ENCODE measurements around the gene EVPL.

The EVPL gene

DNA sequence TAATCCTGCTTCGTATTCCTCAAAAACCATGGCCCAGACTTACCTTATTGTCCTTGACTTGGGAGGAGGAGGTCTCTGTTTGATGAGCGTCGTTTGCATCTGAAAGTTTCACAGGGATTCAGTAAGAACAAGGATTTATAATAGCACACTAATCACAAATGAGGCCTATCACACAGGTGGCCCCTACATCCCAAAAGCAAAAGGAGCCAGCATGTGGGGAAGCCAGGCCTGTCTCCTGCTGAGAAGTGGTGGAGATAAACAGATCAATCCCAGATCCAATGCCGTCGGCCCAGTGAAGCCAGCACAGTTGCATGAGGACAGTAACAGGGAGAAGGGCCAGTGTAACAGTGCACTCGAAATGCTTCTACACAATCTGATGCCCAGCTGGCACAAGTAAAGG lies 13.3 kb upstream of the EVPL start:
- H3K27ac ChIP-seq (ENCODE audit: low read length): no peak overlapping the region
- no peaks in the 10 kb centered on the region for H3K9me3 ChIP-seq (ENCODE audit: control insufficient read depth, low read depth, low read length)
- no peaks in the 10 kb centered on the region for H3K27me3 ChIP-seq (ENCODE audit: control insufficient read depth, insufficient read depth, low read length)
- H3K4me1 ChIP-seq (ENCODE audit: control insufficient read depth, low read depth, low read length): peaks cover 17% of the 10 kb centered on the region
- no peak overlapping the region for H3K9ac ChIP-seq (ENCODE audit: low read length)
- no peak overlapping the region for H3K4me3 ChIP-seq (ENCODE audit: low read length)
- H3K36me3 ChIP-seq (ENCODE audit: control insufficient read depth, low read depth, low read length): peaks cover 58% of the 10 kb centered on the region

DNA sequence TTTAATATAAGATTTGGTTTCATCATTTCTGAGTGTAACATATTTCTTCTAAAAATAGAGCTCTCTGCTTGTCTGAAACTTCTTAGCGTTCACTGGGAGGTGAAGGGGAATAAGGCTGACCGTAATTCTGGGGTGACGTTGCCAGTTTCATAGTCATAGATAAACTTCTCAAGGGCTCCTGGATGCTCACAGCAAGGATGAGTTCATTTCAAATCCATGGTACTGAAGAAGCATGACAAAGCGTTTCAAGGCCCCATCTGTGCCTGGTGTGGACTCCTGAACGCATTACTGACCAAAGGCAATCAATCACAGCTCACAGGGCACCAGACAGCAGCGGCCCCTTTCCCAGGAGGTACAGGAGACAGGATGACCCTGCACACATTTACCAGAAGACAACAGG lies 12.0 kb upstream of the EVPL start:
- Histone ChIP-seq H3K27ac (ENCODE audit: low read length) (no peak overlapping the region), H3K9me3 (ENCODE audit: control insufficient read depth, low read depth, low read length) (no peaks in the 10 kb centered on the region), H3K9ac (ENCODE audit: low read length) (no peak overlapping the region), H3K4me1 (ENCODE audit: control insufficient read depth, low read depth, low read length) (peaks cover 17% of the 10 kb centered on the region), H3K4me3 (ENCODE audit: low read length) (no peak overlapping the region), H3K36me3 (ENCODE audit: control insufficient read depth, low read depth, low read length) (peaks cover 46% of the 10 kb centered on the region), H3K27me3 (ENCODE audit: control insufficient read depth, insufficient read depth, low read length) (no peaks in the 10 kb centered on the region)

DNA sequence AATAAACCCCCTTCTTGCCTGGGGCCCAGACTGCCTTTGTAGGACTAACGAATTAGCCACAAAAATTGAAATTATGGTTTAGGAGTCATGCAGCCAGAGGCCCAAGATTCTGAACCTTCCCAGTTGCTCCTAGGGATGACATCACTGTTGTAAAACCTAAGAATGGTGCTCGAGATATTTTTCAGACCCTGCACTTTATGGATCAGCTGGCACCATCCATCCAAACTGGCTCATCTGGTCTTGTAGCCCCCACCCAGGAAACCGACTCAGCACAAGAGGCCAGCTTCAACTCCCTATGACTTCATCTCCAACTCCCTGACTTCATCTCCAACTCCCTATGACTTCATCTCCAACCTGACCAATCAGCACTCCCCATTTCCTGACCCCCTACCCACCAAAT lies 10.9 kb upstream of the EVPL start:
- peaks cover 35% of the 10 kb centered on the region for H3K36me3 ChIP-seq (ENCODE audit: control insufficient read depth, low read depth, low read length)
- no peak overlapping the region for H3K4me3 ChIP-seq (ENCODE audit: low read length)
- H3K27ac ChIP-seq (ENCODE audit: low read length): no peak overlapping the region
- H3K4me1 ChIP-seq (ENCODE audit: control insufficient read depth, low read depth, low read length): peaks cover 17% of the 10 kb centered on the region
- no peaks in the 10 kb centered on the region for H3K27me3 ChIP-seq (ENCODE audit: control insufficient read depth, insufficient read depth, low read length)
- H3K9me3 ChIP-seq (ENCODE audit: control insufficient read depth, low read depth, low read length): no peaks in the 10 kb centered on the region
- no peak overlapping the region for H3K9ac ChIP-seq (ENCODE audit: low read length)

DNA sequence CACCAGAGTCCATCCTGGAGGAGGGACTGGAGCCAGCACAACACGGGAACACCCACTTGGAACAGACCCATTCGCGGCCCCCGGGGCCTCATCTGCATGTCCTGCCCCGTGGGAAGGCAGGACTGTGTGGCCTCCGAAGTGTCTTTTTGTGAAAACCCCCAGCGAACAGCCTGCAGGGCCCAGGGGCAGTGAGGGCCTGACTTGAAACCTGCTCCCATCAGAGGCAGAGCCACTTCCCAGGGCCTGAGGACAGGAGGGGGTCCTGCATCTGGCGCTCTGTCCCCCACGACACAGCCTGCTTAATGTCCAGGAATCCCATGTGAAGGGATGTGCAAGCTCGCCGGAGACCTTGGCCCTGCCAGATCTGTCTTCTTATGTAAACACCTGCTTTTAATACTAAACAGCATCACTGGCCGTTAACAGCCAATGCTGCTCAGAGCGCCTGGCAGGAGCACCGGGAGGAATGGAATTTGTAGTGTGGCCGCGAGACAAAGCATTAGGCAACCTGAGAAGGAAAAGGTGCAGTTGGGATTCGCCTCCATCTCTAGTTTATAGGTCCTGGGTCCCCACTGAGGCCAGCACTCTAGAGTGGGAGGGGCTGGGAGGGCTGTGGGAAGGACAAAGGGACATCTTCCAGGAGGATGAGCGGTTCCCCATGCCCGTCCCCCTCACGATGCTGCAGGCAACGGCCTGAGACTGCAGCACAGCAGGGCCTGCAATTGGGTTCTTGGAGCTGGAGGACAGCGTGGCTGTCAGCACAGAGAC lies 9.6 kb upstream of the EVPL start:
- Histone ChIP-seq H3K36me3 (ENCODE audit: control insufficient read depth, low read depth, low read length) (peaks cover 29% of the 10 kb centered on the region), H3K4me1 (ENCODE audit: control insufficient read depth, low read depth, low read length) (peaks cover 17% of the 10 kb centered on the region), H3K27me3 (ENCODE audit: control insufficient read depth, insufficient read depth, low read length) (no peaks in the 10 kb centered on the region), H3K9ac (ENCODE audit: low read length) (no peak overlapping the region), H3K27ac (ENCODE audit: low read length) (no peak overlapping the region), H3K9me3 (ENCODE audit: control insufficient read depth, low read depth, low read length) (no peaks in the 10 kb centered on the region), H3K4me3 (ENCODE audit: low read length) (no peak overlapping the region)

DNA sequence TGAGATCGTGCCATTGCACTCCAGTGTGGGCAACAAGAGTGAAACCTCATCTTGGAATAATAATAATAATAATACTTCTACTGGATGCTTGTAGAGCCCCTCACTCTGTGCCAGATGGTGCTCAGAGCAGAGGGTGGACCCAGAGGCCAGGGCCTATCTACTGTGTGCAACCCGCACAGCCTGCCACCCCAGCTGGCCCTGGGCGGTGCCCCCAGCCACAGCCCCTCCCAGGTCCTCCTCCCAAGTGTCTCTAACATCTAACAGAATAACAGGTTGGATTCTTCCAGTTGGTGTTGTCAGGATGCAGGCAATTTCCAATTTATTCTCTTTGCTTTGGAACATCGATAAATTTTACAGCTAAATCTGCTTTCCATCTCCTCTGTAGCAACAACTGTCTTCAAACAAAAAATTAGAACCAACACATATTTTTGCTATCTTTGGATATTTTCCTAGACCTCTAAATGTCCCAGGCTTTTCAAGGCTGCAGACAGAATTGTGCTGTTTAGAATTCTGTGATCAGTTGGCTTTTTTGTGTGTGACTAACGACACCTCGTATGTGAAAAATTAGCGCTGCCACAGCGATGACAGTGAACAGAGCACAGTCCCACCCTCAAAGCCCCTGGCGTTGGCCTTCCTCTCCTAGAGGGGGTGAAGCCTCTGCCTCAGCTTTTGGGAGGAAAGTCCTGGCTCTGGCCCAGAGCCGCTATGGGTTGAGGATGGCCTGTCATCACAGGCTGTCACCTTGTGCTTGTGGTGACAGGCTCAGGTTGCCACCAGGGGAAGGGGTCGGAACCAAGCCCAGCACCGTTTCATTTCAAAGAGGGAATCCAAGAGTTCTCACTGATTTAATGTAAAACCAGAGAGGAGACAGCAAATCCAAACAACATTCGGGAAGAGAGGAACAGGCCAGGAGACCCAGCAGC lies 7.6 kb upstream of the EVPL start:
- H3K36me3 ChIP-seq (ENCODE audit: control insufficient read depth, low read depth, low read length): peaks cover 16% of the 10 kb centered on the region
- H3K27me3 ChIP-seq (ENCODE audit: control insufficient read depth, insufficient read depth, low read length): no peaks in the 10 kb centered on the region

DNA sequence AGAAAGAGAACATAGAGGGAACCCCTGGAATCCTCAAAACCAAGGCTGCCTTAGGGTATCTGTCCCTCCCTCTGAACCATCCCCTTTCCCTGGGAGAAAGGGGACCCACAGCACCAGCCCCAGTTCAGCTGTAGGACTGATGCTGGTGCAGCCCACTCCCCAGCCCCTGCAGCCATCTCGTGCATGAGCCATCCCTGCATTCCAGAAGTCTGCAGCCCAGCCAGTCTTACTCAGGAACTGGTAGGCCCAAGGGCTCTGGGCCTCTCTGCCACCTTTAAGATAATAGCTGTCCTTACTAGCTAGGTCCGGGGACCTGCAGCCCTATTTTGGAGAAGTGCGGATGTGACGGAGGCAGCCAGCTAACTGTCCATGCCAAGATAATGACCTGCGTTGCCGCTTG lies 6.0 kb upstream of the EVPL start:
- Histone ChIP-seq H3K4me3 (ENCODE audit: low read length) (no peak overlapping the region), H3K9ac (ENCODE audit: low read length) (no peak overlapping the region), H3K4me1 (ENCODE audit: control insufficient read depth, low read depth, low read length) (peaks cover 6% of the 10 kb centered on the region), H3K36me3 (ENCODE audit: control insufficient read depth, low read depth, low read length) (peaks cover under 1% of the 10 kb centered on the region), H3K9me3 (ENCODE audit: control insufficient read depth, low read depth, low read length) (no peaks in the 10 kb centered on the region), H3K27ac (ENCODE audit: low read length) (no peak overlapping the region), H3K27me3 (ENCODE audit: control insufficient read depth, insufficient read depth, low read length) (no peaks in the 10 kb centered on the region)

More for the DNA sequence above, 7.6 kb upstream of the EVPL start:
- Histone ChIP-seq H3K9ac (ENCODE audit: low read length) (no peak overlapping the region), H3K9me3 (ENCODE audit: control insufficient read depth, low read depth, low read length) (no peaks in the 10 kb centered on the region), H3K4me3 (ENCODE audit: low read length) (no peak overlapping the region), H3K27ac (ENCODE audit: low read length) (no peak overlapping the region), H3K4me1 (ENCODE audit: control insufficient read depth, low read depth, low read length) (peaks cover 8% of the 10 kb centered on the region)

DNA sequence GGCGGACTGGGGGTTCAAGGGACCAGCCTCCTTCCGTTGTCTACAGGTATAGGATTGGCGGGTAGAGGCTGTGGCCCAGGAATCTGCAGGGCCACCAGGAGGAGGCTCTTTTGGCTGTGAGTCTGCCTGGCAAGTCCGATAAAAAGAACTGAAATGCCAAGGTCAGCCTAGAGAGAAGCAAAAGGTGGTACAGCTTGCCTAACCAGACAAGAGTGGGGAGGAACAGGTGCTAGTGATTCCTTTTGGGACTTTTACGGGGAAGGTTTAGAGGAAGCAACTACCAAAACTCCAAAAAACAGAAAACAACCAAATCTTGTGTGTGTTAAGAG lies 5.6 kb upstream of the EVPL start:
- H3K4me3 ChIP-seq (ENCODE audit: low read length): no peak overlapping the region
- no peak overlapping the region for H3K27ac ChIP-seq (ENCODE audit: low read length)
- H3K9me3 ChIP-seq (ENCODE audit: control insufficient read depth, low read depth, low read length): no peaks in the 10 kb centered on the region
- H3K9ac ChIP-seq (ENCODE audit: low read length): no peak overlapping the region
- H3K36me3 ChIP-seq (ENCODE audit: control insufficient read depth, low read depth, low read length): no peaks in the 10 kb centered on the region
- H3K27me3 ChIP-seq (ENCODE audit: control insufficient read depth, insufficient read depth, low read length): no peaks in the 10 kb centered on the region
- H3K4me1 ChIP-seq (ENCODE audit: control insufficient read depth, low read depth, low read length): peaks cover 6% of the 10 kb centered on the region

DNA sequence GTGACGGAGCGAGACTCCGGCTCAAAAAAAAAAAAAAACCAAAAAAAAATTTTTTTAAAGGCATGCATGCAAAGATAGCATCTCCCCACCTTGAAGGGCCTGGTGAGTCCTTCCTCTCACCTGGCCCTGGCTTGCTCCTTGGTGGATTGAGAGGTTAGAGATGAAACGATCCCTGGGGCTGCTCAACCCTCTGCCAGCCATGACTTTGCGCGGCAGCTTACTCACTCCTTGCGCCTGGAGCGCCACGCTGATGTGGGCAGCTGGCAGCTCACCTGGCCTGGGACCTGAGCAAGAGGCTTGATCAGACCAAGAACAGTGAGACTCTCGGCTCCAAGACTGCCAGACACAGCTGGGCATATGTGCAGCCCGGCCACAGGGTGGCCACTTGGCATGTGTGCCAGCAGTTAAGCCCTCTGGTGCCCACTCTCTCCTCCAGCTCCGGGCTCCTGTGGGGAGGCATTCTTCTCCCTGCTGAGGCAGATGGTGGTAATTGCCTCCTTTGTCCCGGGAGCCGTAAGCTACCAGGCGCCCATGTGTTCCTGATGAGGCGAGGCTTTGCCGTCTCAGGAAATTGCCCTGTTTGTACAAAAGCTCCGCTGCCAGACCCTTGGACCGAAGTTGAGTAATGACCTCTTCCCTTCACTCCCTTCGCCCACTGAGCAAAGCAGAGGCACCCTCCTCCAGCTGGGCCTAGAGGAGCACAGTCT lies 5.1 kb upstream of the EVPL start:
- Histone ChIP-seq H3K27me3 (ENCODE audit: control insufficient read depth, insufficient read depth, low read length) (no peaks in the 10 kb centered on the region), H3K9me3 (ENCODE audit: control insufficient read depth, low read depth, low read length) (no peaks in the 10 kb centered on the region), H3K36me3 (ENCODE audit: control insufficient read depth, low read depth, low read length) (no peaks in the 10 kb centered on the region), H3K4me3 (ENCODE audit: low read length) (no peak overlapping the region), H3K9ac (ENCODE audit: low read length) (no peak overlapping the region), H3K4me1 (ENCODE audit: control insufficient read depth, low read depth, low read length) (peaks cover 6% of the 10 kb centered on the region), H3K27ac (ENCODE audit: low read length) (no peak overlapping the region)

DNA sequence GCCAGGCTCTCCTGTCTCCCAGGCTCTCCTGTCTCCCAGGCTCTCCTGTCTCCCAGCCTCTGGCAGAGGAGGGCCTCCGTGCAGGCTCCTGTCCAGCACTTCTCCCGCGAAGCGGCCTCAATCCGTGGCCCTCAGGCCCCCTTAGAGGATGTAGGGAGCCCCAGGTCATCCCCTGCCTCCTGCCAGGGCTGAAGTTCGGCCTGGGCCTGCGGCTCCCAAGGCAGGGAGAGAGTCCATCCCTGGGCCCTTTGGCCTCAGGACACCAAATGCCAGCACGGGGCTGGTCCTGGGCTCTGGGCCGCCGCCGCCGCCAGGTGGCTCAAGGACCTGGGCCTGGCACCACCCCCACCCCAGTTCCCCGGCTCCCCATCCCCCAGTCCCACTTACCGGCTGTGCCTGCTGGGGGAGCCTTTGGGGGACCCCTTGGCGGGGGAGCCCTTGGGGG lies 370 bp downstream of the EVPL start:
- no peak overlapping the region for H3K9ac ChIP-seq (ENCODE audit: low read length)
- H3K27me3 ChIP-seq (ENCODE audit: control insufficient read depth, insufficient read depth, low read length): no peaks in the 10 kb centered on the region
- H3K4me1 ChIP-seq (ENCODE audit: control insufficient read depth, low read depth, low read length): no peaks in the 10 kb centered on the region
- no peak overlapping the region for H3K4me3 ChIP-seq (ENCODE audit: low read length)
- no peaks in the 10 kb centered on the region for H3K36me3 ChIP-seq (ENCODE audit: control insufficient read depth, low read depth, low read length)
- no peak overlapping the region for H3K27ac ChIP-seq (ENCODE audit: low read length)
- no peaks in the 10 kb centered on the region for H3K9me3 ChIP-seq (ENCODE audit: control insufficient read depth, low read depth, low read length)

DNA sequence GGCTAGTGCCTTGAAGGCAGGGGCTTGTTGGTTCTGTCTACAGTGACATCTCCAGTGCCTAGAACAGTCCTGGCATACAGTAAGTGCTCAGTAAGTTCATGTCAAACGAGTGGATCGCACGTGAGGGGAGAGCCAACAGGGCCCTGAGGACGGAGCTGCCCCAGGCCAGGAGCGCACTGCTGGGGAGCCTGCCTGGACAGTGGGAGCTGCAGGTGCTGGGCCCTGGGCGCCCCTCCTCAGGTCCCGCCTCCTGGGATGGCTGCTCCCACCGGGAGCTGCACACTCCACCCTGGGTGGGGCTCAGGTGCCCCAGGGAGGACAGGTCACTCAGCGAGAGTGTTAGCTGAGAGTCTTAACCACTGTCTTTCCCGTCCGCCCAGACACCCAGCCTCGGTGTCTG lies 1.8 kb downstream of the EVPL start:
- no peak overlapping the region for H3K9ac ChIP-seq (ENCODE audit: low read length)
- no peaks in the 10 kb centered on the region for H3K36me3 ChIP-seq (ENCODE audit: control insufficient read depth, low read depth, low read length)
- no peak overlapping the region for H3K4me3 ChIP-seq (ENCODE audit: low read length)
- H3K9me3 ChIP-seq (ENCODE audit: control insufficient read depth, low read depth, low read length): no peaks in the 10 kb centered on the region
- H3K27ac ChIP-seq (ENCODE audit: low read length): no peak overlapping the region
- no peaks in the 10 kb centered on the region for H3K27me3 ChIP-seq (ENCODE audit: control insufficient read depth, insufficient read depth, low read length)
- no peaks in the 10 kb centered on the region for H3K4me1 ChIP-seq (ENCODE audit: control insufficient read depth, low read depth, low read length)

DNA sequence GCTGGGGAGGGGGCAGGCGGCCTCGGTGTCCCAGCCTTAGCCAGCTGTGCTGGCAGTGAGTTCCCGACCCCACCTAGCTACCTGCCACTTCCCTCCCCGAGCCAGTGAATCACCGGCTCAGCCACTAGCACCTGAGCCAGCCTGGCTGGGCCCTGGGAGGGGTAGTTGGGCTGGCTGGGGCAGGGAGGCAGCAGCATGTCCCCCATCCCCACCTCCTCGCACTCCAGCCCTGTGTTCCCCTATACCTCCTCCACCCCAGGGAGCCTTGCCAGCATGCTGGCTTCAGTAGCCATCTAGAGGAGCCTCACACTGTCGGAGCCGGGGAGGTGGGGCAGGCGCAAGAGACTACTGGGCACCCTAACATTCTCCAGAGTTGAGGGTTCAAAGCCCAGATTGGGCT lies 2.8 kb downstream of the EVPL start:
- no peak overlapping the region for H3K27ac ChIP-seq (ENCODE audit: low read length)
- no peaks in the 10 kb centered on the region for H3K4me1 ChIP-seq (ENCODE audit: control insufficient read depth, low read depth, low read length)
- no peaks in the 10 kb centered on the region for H3K36me3 ChIP-seq (ENCODE audit: control insufficient read depth, low read depth, low read length)
- H3K9ac ChIP-seq (ENCODE audit: low read length): no peak overlapping the region
- H3K27me3 ChIP-seq (ENCODE audit: control insufficient read depth, insufficient read depth, low read length): no peaks in the 10 kb centered on the region
- H3K9me3 ChIP-seq (ENCODE audit: control insufficient read depth, low read depth, low read length): no peaks in the 10 kb centered on the region
- no peak overlapping the region for H3K4me3 ChIP-seq (ENCODE audit: low read length)
